ENCODE results near the gene LGALS7B. TPM values are rescaled to one million over a fixed set of nuclear protein-coding genes. Genes with fewer than 3 reads are reported as not detected.

Gene LGALS7B
- total and polyA plus RNA-seq, 10 of the 15 experiments (the other 5 are each of a cell fraction or from before 2014, with no cell fraction given) = not detected

- POLR2A ChIA-PET = no interaction called here
- no peaks in the 10 kb centered on the region for H3K9me3 ChIP-seq (replicated peaks; ENCODE audit: control insufficient read depth, insufficient read depth, low read length)
Observed at GRCh38 chr19:38780443-38780842, 8.6 kb upstream of the LGALS7B start.

More at GRCh38 chr19:38780443-38780842, 8.6 kb upstream of the LGALS7B start:
- in situ Hi-C loops (cut with MboI) = no loop called here
- no peaks in the 10 kb centered on the region for H3K4me1 ChIP-seq (ENCODE audit: control insufficient read depth, insufficient read depth, low read length)
- no peak overlapping the region for H2AFZ ChIP-seq (ENCODE audit: control insufficient read depth, low read depth, low read length)
- H3K9ac ChIP-seq (ENCODE audit: control insufficient read depth, insufficient read depth, low read length) = no peak overlapping the region
- H3K4me2 ChIP-seq (ENCODE audit: control insufficient read depth, insufficient read depth) = no peak overlapping the region
- ChIA-PET RAD21 (ENCODE audit: unreplicated experiment) (no interaction called here), SMC1A (ENCODE audit: uncharacterized antibody, unreplicated experiment) (no interaction called here), CTCF (no interaction called here)
- WGBS (ENCODE audit: insufficient coverage, insufficient replicate concordance, low lambda C conversion rate, missing lambda C conversion rate) = 38% methylated on average over 7 of the region's 7 CpGs
- DNase-seq (ENCODE audit: low read depth, low spot score) = no peak
- H3K27me3 ChIP-seq (replicated peaks in 1 of 2; ENCODE audit: control insufficient read depth in 2 of 2, insufficient read depth in 2 of 2, low read length in 1 of 2) = no peaks in the 10 kb centered on the region; a peak in 1 of 4 replicates
- no peak overlapping the region for H3K27ac ChIP-seq (ENCODE audit: control insufficient read depth, insufficient read depth)
- H3K4me3 ChIP-seq = no peak overlapping the region
- no peak for FAIRE-seq
- ATAC-seq = no peak
- no peaks in the 10 kb centered on the region for H3K79me2 ChIP-seq (ENCODE audit: control insufficient read depth, insufficient read depth, low read length)
- TF ChIP-seq BACH1 (IDR thresholded peaks at IDR 0.05; ENCODE audit: borderline replicate concordance) (no peak), E2F8 (IDR thresholded peaks at IDR 0.05; ENCODE audit: low read depth, partially characterized antibody) (no peak), SMC3 (IDR thresholded peaks at IDR 0.05; ENCODE audit: borderline replicate concordance, low read length) (no peak), ATF2 (IDR thresholded peaks at IDR 0.05; ENCODE audit: low read length) (no peak), EP300 (IDR thresholded peaks at IDR 0.05; ENCODE audit: borderline replicate concordance in 1 of 2, control insufficient read depth in 1 of 2, low read depth in 2 of 2, low read length in 2 of 2) (no peak)
- TF ChIP-seq, protein P1, sequence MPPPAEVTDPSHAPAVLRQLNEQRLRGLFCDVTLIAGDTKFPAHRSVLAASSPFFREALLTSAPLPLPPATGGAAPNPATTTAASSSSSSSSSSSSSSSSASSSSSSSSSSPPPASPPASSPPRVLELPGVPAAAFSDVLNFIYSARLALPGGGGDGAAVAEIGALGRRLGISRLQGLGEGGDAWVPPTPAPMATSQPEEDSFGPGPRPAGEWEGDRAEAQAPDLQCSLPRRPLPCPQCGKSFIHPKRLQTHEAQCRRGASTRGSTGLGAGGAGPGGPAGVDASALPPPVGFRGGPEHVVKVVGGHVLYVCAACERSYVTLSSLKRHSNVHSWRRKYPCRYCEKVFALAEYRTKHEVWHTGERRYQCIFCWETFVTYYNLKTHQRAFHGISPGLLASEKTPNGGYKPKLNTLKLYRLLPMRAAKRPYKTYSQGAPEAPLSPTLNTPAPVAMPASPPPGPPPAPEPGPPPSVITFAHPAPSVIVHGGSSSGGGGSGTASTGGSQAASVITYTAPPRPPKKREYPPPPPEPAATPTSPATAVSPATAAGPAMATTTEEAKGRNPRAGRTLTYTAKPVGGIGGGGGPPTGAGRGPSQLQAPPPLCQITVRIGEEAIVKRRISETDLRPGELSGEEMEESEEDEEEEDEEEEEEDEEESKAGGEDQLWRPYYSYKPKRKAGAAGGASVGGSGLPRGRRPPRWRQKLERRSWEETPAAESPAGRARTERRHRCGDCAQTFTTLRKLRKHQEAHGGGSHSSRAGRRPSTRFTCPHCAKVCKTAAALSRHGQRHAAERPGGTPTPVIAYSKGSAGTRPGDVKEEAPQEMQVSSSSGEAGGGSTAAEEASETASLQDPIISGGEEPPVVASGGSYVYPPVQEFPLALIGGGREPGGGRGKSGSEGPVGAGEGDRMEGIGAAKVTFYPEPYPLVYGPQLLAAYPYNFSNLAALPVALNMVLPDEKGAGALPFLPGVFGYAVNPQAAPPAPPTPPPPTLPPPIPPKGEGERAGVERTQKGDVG (CRISPR knock-in tag; IDR thresholded peaks at IDR 0.05) = no peak
- no TSS peak for BruUV-seq (replicated peaks)
- intact Hi-C loops (cut with micrococcal nuclease; ENCODE audit: unreplicated experiment) = loop anchor here (10.0 kb wide), 1 partner anchor 104 kb away; no protein-coding TSS in a partner anchor
- H3K36me3 ChIP-seq (ENCODE audit: control insufficient read depth in 2 of 2, insufficient read depth in 2 of 2, low read length in 1 of 2) = no peaks in the 10 kb centered on the region
- H4K20me1 ChIP-seq (ENCODE audit: control insufficient read depth, insufficient read depth) = no peaks in the 10 kb centered on the region

All from GM12878 (cell line).